Body of pancreas (tissue), 4 donors: Measurements from ENCODE around the gene DDR1. TPM values are rescaled to one million over a fixed set of nuclear protein-coding genes. Genes with fewer than 3 reads are reported as not detected.

Source experiments
- ATAC-seq: fragments of 150-250 bp; one replicate; pipeline ENCODE4 v1.9.1; 2016
- DNase-seq, 4 donors: peaks; one replicate each; pipeline ENCODE4 v3.0.0-alpha.2; 2019
- H3K27ac ChIP-seq, 4 donors: fragments of 200-600 bp; sonication (generic); 1 replicate in 3 of 4; 2 replicates in 1 of 4; pipeline versions ENCODE4 v1.5.1 to v1.6.1; 2016 to 2019; ENCODE audit warnings: mild to moderate bottlenecking in 1 of 4, mixed read lengths in 1 of 4, moderate library complexity in 1 of 4
- H3K27me3 ChIP-seq, 2 donors: fragments of 200-600 bp; sonication (generic); one replicate each; pipeline ENCODE4 v1.6.0; 2016; ENCODE audit warnings: mild to moderate bottlenecking in 1 of 2
- H3K36me3 ChIP-seq, 2 donors: fragments of 200-600 bp; sonication (generic); replicated peaks in 1 of 2; 2 replicates each; pipeline ENCODE4 v1.5.1; 2016; ENCODE audit warnings: low read depth in 2 of 2; ENCODE audit not compliant: insufficient read depth in 1 of 2
- H3K4me1 ChIP-seq: fragments of 200-600 bp; sonication (generic); one replicate; pipeline ENCODE4 v1.6.0; 2016
- H3K4me3 ChIP-seq, 2 donors: fragments of 200-600 bp; sonication (generic); 1 replicate in 1 of 2; 2 replicates in 1 of 2; pipeline ENCODE4 v1.5.1; 2016 to 2019
- H3K9me3 ChIP-seq, 3 donors: fragments of 200-600 bp; sonication (generic); 1 replicate in 2 of 3; 2 replicates in 1 of 3; pipeline ENCODE4 v1.5.1; 2016
- POLR2A ChIP-seq, 3 donors: fragments of 450-650 bp; IDR thresholded peaks; one replicate each; pipeline ENCODE4 v1.6.1; 2016; ENCODE audit warnings: antibody characterized with exemption in 3 of 3, mild to moderate bottlenecking in 2 of 3
- WGBS, 2 donors: methylation state at CpG; one replicate each; pipeline ENCODE4 v1.1.5; 2017; 5-methylcytosine and 5-hydroxymethylcytosine counted together
- intact Hi-C: fragments of 100-400 bp; cut with DNase I; formaldehyde crosslinking; loops from one replicate; pipeline ENCODE4 v1.15.1; 2023
- microRNA-seq, 2 donors: library from miRNA; unstranded; fragments of <30 nt; microRNA quantifications; one replicate each; pipeline ENCODE4, GENCODE V29; 2016; ENCODE audit warnings: borderline number of aligned reads in 2 of 2, borderline replicate concordance in 2 of 2
- small RNA-seq: library from RNA; depleted of rRNA; stranded (forward); fragments of <200 nt; gene quantifications from one replicate; pipeline ENCODE3, GENCODE V24; 2016
- total RNA-seq, 2 donors: library from RNA; depleted of rRNA; stranded (reverse); fragments of >200 nt; gene quantifications; one replicate each; pipeline ENCODE4 v1.1.0, GENCODE V29; 2016
- TF ChIP-seq, protein P1 (sequence below), 7 experiments: fragments of 450-650 bp in 4 of 7; fragments of 200-600 bp in 3 of 7; sonication (generic) in 3 of 7; IDR thresholded peaks; one replicate each; pipeline ENCODE4 v1.5.1; 2016 to 2019; ENCODE audit warnings: antibody characterized with exemption in 7 of 7

Gene DDR1
- total RNA-seq, 2 donors from 2014 or later, result 90.3 to 97.3 TPM

DNA sequence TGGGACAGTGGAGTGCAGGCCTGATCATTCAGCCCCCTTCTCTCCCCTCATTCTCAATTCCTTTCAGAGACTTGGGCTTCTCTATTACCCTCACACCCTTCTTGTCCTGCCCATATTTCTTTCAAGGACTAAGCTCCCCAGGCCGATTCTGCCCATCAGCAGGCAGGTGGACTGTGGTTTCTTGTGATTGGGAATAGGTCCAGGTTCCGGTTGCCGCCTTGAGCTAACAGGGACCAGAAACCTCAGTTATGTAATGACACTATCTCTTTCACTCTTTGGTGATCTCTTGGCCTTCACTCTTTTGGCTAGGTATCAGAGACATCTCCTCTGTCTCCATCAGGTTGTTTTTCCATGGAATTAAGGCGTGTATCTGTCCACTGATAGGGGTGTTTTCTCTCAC is 62.9 kb downstream of the DDR1 start:
- DNase-seq (no peak), ATAC-seq (no peak)
- no peak for TF ChIP-seq POLR2A (IDR thresholded peaks at IDR 0.05)
- TF ChIP-seq, protein P1, sequence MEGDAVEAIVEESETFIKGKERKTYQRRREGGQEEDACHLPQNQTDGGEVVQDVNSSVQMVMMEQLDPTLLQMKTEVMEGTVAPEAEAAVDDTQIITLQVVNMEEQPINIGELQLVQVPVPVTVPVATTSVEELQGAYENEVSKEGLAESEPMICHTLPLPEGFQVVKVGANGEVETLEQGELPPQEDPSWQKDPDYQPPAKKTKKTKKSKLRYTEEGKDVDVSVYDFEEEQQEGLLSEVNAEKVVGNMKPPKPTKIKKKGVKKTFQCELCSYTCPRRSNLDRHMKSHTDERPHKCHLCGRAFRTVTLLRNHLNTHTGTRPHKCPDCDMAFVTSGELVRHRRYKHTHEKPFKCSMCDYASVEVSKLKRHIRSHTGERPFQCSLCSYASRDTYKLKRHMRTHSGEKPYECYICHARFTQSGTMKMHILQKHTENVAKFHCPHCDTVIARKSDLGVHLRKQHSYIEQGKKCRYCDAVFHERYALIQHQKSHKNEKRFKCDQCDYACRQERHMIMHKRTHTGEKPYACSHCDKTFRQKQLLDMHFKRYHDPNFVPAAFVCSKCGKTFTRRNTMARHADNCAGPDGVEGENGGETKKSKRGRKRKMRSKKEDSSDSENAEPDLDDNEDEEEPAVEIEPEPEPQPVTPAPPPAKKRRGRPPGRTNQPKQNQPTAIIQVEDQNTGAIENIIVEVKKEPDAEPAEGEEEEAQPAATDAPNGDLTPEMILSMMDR (IDR thresholded peaks at IDR 0.05), result no peak
- H3K36me3 ChIP-seq, result no peaks in the 10 kb centered on the region
- H3K9me3 ChIP-seq, result no peaks in the 10 kb centered on the region
- H3K27ac ChIP-seq, result no peak overlapping the region
- H3K27me3 ChIP-seq, result no peaks in the 10 kb centered on the region
- no peak overlapping the region for H3K4me3 ChIP-seq
- intact Hi-C loops, result no loop called here
- H3K4me1 ChIP-seq, result peaks cover 9% of the 10 kb centered on the region
- 63 to 66% methylated on average over 4 of the region's 4 CpGs for WGBS, 2 donors

DNA sequence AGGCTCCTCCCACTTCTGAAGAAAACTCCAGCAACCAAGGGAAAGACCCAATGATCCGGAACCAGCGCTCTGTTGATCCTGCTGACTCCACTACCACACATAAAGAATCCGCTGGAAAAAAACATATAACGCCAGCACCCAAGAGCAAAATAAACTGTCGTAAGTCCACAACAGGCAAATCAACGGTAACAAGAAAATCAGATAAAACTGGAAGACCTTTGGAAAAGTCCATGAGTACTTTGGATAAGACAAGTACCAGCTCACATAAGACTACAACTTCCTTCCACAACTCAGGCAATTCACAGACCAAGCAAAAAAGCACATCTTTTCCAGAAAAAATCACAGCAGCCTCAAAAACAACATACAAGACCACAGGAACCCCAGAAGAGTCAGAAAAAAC is 64.5 kb downstream of the DDR1 start:
- no peaks in the 10 kb centered on the region for H3K4me1 ChIP-seq
- no peaks in the 10 kb centered on the region for H3K9me3 ChIP-seq
- no peak for DNase-seq
- H3K27me3 ChIP-seq, result no peaks in the 10 kb centered on the region
- H3K27ac ChIP-seq, result no peak overlapping the region
- no peaks in the 10 kb centered on the region for H3K36me3 ChIP-seq
- no peak for ATAC-seq
- 81 to 91% methylated on average over 6 of the region's 6 CpGs for WGBS, 2 donors
- no peak for TF ChIP-seq POLR2A (IDR thresholded peaks at IDR 0.05)
- no peak overlapping the region for H3K4me3 ChIP-seq
- intact Hi-C loops, result no loop called here

Small RNA genes lying within 50 kb of the gene (microRNA-seq; reads per million reads assigned to microRNA genes)
- gene MIR4640, result 0.47 to 0.90 reads per million in 2 donors

Small RNA genes lying within 50 kb of the gene (small RNA-seq; reads per million reads assigned to genes)
- gene RF00019, result not detected

Other genes with a start within 250 kb of the DDR1 start
- 10 to 100 TPM in 1 of 2 donors, 1 to 10 TPM in 1; 7.3 to 28.3 TPM for gene C6orf136, start 237.4 kb upstream of the DDR1 start, total RNA-seq
- gene DHX16, start 211.5 kb upstream of the DDR1 start, total RNA-seq, result 10 to 100 TPM; 12.2 to 24.4 TPM
- gene PPP1R18, start 197.9 kb upstream of the DDR1 start, total RNA-seq, result 10 to 100 TPM; 14.5 to 20.0 TPM
- 1 to 10 TPM; 2.6 to 5.2 TPM for gene NRM, start 193.5 kb upstream of the DDR1 start, total RNA-seq
- gene MDC1, start 167.2 kb upstream of the DDR1 start, total RNA-seq, result 10 to 100 TPM; 11.4 to 18.1 TPM
- 10 to 100 TPM; 80.9 to 84.4 TPM for gene TUBB, start 164.2 kb upstream of the DDR1 start, total RNA-seq
- gene FLOT1, start 141.8 kb upstream of the DDR1 start, total RNA-seq, result 10 to 100 TPM; 70.0 to 82.4 TPM
- gene IER3, start 140.0 kb upstream of the DDR1 start, total RNA-seq, result 10 to 100 TPM; 46.4 to 60.3 TPM
- gene GTF2H4, start 23.7 kb downstream of the DDR1 start, total RNA-seq, result 10 to 100 TPM in 1 of 2 donors, under 1 TPM in 1; 0.66 to 27.2 TPM
- 10 to 100 TPM; 16.6 to 29.7 TPM for gene VARS2, start 29.7 kb downstream of the DDR1 start, total RNA-seq
- 1 to 10 TPM in 1 of 2 donors, not detected in 1; 5.2 TPM for gene SFTA2, start 47.7 kb downstream of the DDR1 start, total RNA-seq
- under 1 TPM; under 0.01 to 0.52 TPM for gene MUCL3, start 56.5 kb downstream of the DDR1 start, total RNA-seq
- gene MUC21, start 99.2 kb downstream of the DDR1 start, total RNA-seq, result not detected
- not detected for gene MUC22, start 126.0 kb downstream of the DDR1 start, total RNA-seq
- not detected for gene C6orf15, start 228.1 kb downstream of the DDR1 start, total RNA-seq
- gene PSORS1C1, start 230.3 kb downstream of the DDR1 start, total RNA-seq, result 1 to 10 TPM; 1.6 to 3.4 TPM
- not detected for gene CDSN, start 235.9 kb downstream of the DDR1 start, total RNA-seq